Astrocyte (in vitro differentiated cells and primary cell): ENCODE measurements around the gene CEP83. TPM values are rescaled to one million over a fixed set of nuclear protein-coding genes. Genes with fewer than 3 reads are reported as not detected.
A peak's percentile ranks its signal among the peaks of the same experiment; 100 is the strongest.
"Not testable (repeated sequence)": the region's sequence is repeated elsewhere in the genome, so short reads cannot be mapped to it uniquely, and the experiment has no call there.

Experiments
- DNase-seq: peaks from one replicate; pipeline ENCODE4 v3.0.0-alpha.2; 2010; ENCODE audit warnings: low read depth
- FAIRE-seq: peaks from 2 replicates; lab custom pipeline; 2011; peaks lifted over from hg19 to GRCh38; lab: Jason Lieb, UNC
- H2AFZ ChIP-seq: 2 replicates; pipeline ENCODE4 v1.6.0; 2012; ENCODE audit warnings: low read depth, low read length, inconsistent platforms
- H3K27ac ChIP-seq: 2 replicates; pipeline ENCODE4 v1.5.1; 2011; ENCODE audit warnings: low read depth, low read length, inconsistent platforms
- H3K27me3 ChIP-seq: 2 replicates; pipeline ENCODE4 v1.6.0; 2011; ENCODE audit warnings: low read length, inconsistent platforms; ENCODE audit not compliant: insufficient read depth
- H3K36me3 ChIP-seq: 2 replicates; pipeline ENCODE4 v1.5.1; 2011; ENCODE audit warnings: low read length, inconsistent platforms; ENCODE audit not compliant: insufficient read depth
- H3K4me1 ChIP-seq: 2 replicates; pipeline ENCODE4 v1.5.1; 2011; ENCODE audit warnings: low read length, inconsistent platforms; ENCODE audit not compliant: insufficient read depth
- H3K4me2 ChIP-seq: 2 replicates; pipeline ENCODE4 v1.6.0; 2012; ENCODE audit warnings: low read length, inconsistent platforms
- H3K4me3 ChIP-seq: 2 replicates; pipeline ENCODE4 v1.5.1; 2011; ENCODE audit warnings: low read depth, mild to moderate bottlenecking, low read length, inconsistent platforms; ENCODE audit not compliant: insufficient read depth
- H3K79me2 ChIP-seq: 2 replicates; pipeline ENCODE4 v1.6.0; 2012; ENCODE audit warnings: mild to moderate bottlenecking, low read length, inconsistent platforms; ENCODE audit not compliant: insufficient read depth
- H3K9ac ChIP-seq: 2 replicates; pipeline ENCODE4 v1.6.0; 2012; ENCODE audit warnings: mild to moderate bottlenecking, low read length, inconsistent platforms
- H3K9me3 ChIP-seq: 2 replicates; pipeline ENCODE4 v1.5.1; 2012; ENCODE audit warnings: low read depth, mild to moderate bottlenecking, low read length, inconsistent platforms; ENCODE audit not compliant: insufficient read depth
- H4K20me1 ChIP-seq: 2 replicates; pipeline ENCODE4 v1.6.0; 2012; ENCODE audit warnings: low read length, inconsistent platforms; ENCODE audit not compliant: insufficient read depth
- H3K27ac Mint-ChIP-seq: one replicate; pipeline ENCODE4 v1.8.0; 2021; ENCODE audit warnings: mild to moderate bottlenecking, mixed read lengths; ENCODE audit not compliant: unreplicated experiment
- H3K27me3 Mint-ChIP-seq: one replicate; pipeline ENCODE4 v1.8.0; 2021; ENCODE audit warnings: low read depth, mixed read lengths; ENCODE audit not compliant: unreplicated experiment
- H3K36me3 Mint-ChIP-seq: one replicate; pipeline ENCODE4 v1.8.0; 2021; ENCODE audit warnings: low read depth, mixed read lengths; ENCODE audit not compliant: unreplicated experiment
- H3K4me1 Mint-ChIP-seq: one replicate; pipeline ENCODE4 v1.8.0; 2021; ENCODE audit warnings: low read depth, mixed read lengths; ENCODE audit not compliant: unreplicated experiment
- H3K4me3 Mint-ChIP-seq: one replicate; pipeline ENCODE4 v1.8.0; 2021; ENCODE audit warnings: mild to moderate bottlenecking, moderate library complexity, mixed read lengths; ENCODE audit not compliant: unreplicated experiment
- H3K9me3 Mint-ChIP-seq: one replicate; pipeline ENCODE4 v1.8.0; 2021; ENCODE audit warnings: mild to moderate bottlenecking, mixed read lengths; ENCODE audit not compliant: unreplicated experiment
- CTCF ChIP-seq: IDR thresholded peaks from 2 replicates; pipeline ENCODE4 v1.5.1; 2011; ENCODE audit warnings: low read depth, mild to moderate bottlenecking, inconsistent platforms, low read length, moderate library complexity; ENCODE audit not compliant: insufficient read depth
- EZH2 ChIP-seq: IDR thresholded peaks from 2 replicates; pipeline ENCODE4 v1.6.1; 2012; ENCODE audit warnings: mild to moderate bottlenecking, low read length, inconsistent platforms; ENCODE audit not compliant: insufficient read depth
- total RNA-seq: library from RNA; stranded (reverse); gene quantifications from 2 replicates; pipeline ENCODE4 v1.2.1, GENCODE V29; 2021

Gene CEP83
- total RNA-seq, 1 donor from 2014 or later: 12.4 TPM

GRCh38 chr12:94460616-94460959 is 921 bp upstream of the CEP83 start:
- peaks cover 10% of the 10 kb centered on the region for H3K4me1 ChIP-seq
- peak overlapping the region; percentile 83 for H3K27ac ChIP-seq
- peaks cover 23% of the 10 kb centered on the region for H3K79me2 ChIP-seq
- no peaks in the 10 kb centered on the region for H3K9me3 ChIP-seq
- H3K36me3 Mint-ChIP-seq: no peaks in the 10 kb centered on the region
- H3K27ac Mint-ChIP-seq: no peak overlapping the region
- H3K9ac ChIP-seq: peak overlapping the region; percentile 89
- H3K4me2 ChIP-seq: peak overlapping the region; percentile 85
- FAIRE-seq: no peak
- H3K4me1 Mint-ChIP-seq: peaks cover 2% of the 10 kb centered on the region
- H3K27me3 Mint-ChIP-seq: no peaks in the 10 kb centered on the region
- H3K9me3 Mint-ChIP-seq: no peaks in the 10 kb centered on the region
- H2AFZ ChIP-seq: peak overlapping the region; percentile 91
- TF ChIP-seq CTCF (no peak), EZH2 (no peak)
- no peaks in the 10 kb centered on the region for H4K20me1 ChIP-seq
- H3K36me3 ChIP-seq: no peaks in the 10 kb centered on the region
- peak overlapping the region; percentile 97 for H3K4me3 Mint-ChIP-seq
- no peaks in the 10 kb centered on the region for H3K27me3 ChIP-seq
- peak overlapping the region; percentile 83 for H3K4me3 ChIP-seq
- no peak for DNase-seq

DNA sequence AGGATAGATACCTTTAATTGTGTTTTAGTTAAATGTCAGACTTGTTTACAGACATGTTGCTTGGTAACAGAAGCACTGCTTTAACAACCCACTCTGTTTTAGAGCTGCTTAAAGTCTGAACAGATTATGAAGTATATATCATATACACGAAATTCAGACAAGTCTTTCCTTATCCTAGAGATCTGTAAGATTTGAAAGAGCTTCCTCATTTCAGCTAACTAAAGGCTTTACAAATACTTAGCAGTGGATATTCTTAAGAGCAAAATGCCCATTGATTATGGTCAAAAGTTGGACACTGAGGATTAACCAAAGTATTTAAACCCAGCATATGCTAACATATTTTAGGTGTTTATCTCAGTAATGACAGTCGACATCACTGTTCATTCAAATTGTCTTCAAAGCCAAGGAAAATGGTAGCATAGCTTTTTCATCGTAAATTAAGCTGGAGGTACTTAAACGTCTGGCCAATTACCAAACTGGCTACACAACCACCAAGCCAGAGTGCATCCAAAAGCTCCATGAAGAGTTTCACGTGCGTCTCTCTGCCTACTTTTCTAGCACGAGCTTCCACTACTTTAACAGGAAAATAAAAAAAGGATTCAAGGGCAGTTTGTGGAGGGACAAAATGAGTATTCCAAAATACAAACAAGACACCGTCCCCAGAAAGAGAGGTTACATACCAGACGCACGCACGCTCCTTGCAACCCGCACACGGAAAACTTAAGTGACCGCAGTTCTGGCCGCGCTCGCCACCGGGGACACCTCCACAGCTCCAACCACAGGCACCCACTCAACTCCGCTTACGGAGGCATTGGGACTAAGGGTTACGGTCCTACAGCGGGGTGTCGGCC is 565 bp downstream of the CEP83 start:
- H3K4me3 Mint-ChIP-seq: peak overlapping the region; percentile 97
- Histone ChIP-seq H3K4me3 (peak overlapping the region; percentile 83), H3K9me3 (no peaks in the 10 kb centered on the region), H4K20me1 (no peaks in the 10 kb centered on the region), H3K4me2 (peak overlapping the region; percentile 85), H3K27me3 (no peaks in the 10 kb centered on the region), H3K36me3 (no peaks in the 10 kb centered on the region), H2AFZ (peak overlapping the region; percentile 91), H3K4me1 (peaks cover 10% of the 10 kb centered on the region), H3K79me2 (peaks cover 23% of the 10 kb centered on the region), H3K9ac (peak overlapping the region; percentile 89), H3K27ac (peak overlapping the region; percentile 83)
- peaks cover 2% of the 10 kb centered on the region for H3K4me1 Mint-ChIP-seq
- no peak for FAIRE-seq
- peak overlapping the region; percentile 88 for H3K27ac Mint-ChIP-seq
- DNase-seq: peak; percentile 37
- TF ChIP-seq CTCF (no peak), EZH2 (no peak)
- no peaks in the 10 kb centered on the region for H3K27me3 Mint-ChIP-seq
- H3K9me3 Mint-ChIP-seq: no peaks in the 10 kb centered on the region
- peaks cover 9% of the 10 kb centered on the region for H3K36me3 Mint-ChIP-seq

DNA sequence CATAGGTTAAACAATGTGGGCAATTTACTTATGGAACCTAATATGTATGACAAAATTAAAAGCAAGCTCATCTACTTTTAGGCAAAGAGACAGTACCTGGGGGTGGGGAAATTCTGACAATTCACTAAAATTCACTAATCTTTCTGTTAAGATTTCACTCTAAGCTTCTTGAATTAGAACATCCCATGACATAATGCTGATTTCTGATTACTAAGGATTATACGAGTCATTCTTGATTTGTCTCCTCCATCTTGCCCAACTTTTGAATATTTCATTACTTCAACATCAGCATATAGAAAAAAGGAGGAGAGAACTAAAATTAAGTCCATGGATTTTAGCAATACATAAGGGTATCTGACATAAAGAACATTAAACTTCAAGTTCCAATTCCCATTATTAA is 2.4 kb downstream of the CEP83 start:
- no peaks in the 10 kb centered on the region for H3K27me3 ChIP-seq
- no peak for TF ChIP-seq EZH2
- TF ChIP-seq CTCF: no peak
- H3K4me1 Mint-ChIP-seq: peaks cover 2% of the 10 kb centered on the region
- no peak overlapping the region for H3K9ac ChIP-seq
- H4K20me1 ChIP-seq: no peaks in the 10 kb centered on the region
- H3K4me3 Mint-ChIP-seq: no peak overlapping the region
- H3K79me2 ChIP-seq: peaks cover 34% of the 10 kb centered on the region
- H3K36me3 ChIP-seq: no peaks in the 10 kb centered on the region
- no peak overlapping the region for H3K27ac Mint-ChIP-seq
- no peak overlapping the region for H3K27ac ChIP-seq
- peaks cover 10% of the 10 kb centered on the region for H3K36me3 Mint-ChIP-seq
- no peak overlapping the region for H3K4me2 ChIP-seq
- H3K4me1 ChIP-seq: peaks cover 10% of the 10 kb centered on the region
- H3K4me3 ChIP-seq: no peak overlapping the region
- H3K9me3 ChIP-seq: no peaks in the 10 kb centered on the region
- DNase-seq (no peak), FAIRE-seq (no peak)
- no peaks in the 10 kb centered on the region for H3K27me3 Mint-ChIP-seq
- H3K9me3 Mint-ChIP-seq: no peaks in the 10 kb centered on the region
- H2AFZ ChIP-seq: no peak overlapping the region

DNA sequence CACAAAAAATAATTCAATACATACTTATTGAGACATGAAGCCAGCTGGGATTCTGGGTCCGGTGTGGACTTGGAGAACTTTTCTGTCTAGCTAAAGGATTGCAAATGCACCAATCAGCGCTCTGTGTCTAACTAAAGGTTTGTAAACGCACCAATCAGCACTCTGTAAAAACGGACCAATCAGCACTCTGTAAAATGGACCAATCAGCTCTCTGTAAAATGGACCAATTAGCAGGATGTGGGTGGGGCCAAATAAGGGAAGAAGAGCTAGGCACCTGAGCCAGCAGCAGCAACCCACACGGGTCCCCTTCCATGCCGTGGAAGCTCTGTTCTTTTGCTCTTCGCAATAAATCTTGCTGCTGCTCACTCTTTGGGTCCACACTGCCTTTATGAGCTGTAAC is 5.3 kb downstream of the CEP83 start:
- H3K27ac ChIP-seq, DNase-seq, H4K20me1 ChIP-seq, H3K4me3 Mint-ChIP-seq, H3K9me3 Mint-ChIP-seq, H3K9me3 ChIP-seq, H3K36me3 ChIP-seq, H3K27me3 ChIP-seq, H3K4me1 ChIP-seq, FAIRE-seq, H3K27ac Mint-ChIP-seq, H3K4me2 ChIP-seq, H3K9ac ChIP-seq, H3K27me3 Mint-ChIP-seq, H3K4me3 ChIP-seq, H2AFZ ChIP-seq, H3K4me1 Mint-ChIP-seq: not testable (repeated sequence)
- H3K79me2 ChIP-seq: peaks cover 58% of the 10 kb centered on the region
- peaks cover 10% of the 10 kb centered on the region for H3K36me3 Mint-ChIP-seq
